ENCODE results near the gene XPO1. TPM values are rescaled to one million over a fixed set of nuclear protein-coding genes. Genes with fewer than 3 reads are reported as not detected.

The XPO1 gene
- total RNA-seq = 100 and 104 TPM in 2 replicates

GRCh38 chr2:61538200-61538919 lies at the start of gene XPO1:
TSS of gene XPO1 (minus strand) at chr2:61538356. CDS start at chr2:61533897, 4,459 bp downstream.

GRCh38 chr2:61470965-61471904 lies 66.9 kb downstream of the XPO1 start, which contains the start of gene USP34:
TSS of gene USP34 (minus strand) at chr2:61471087. CDS start at chr2:61470692, 395 bp downstream.

Other genes with a start within 250 kb of the XPO1 start
- 55.2 and 55.7 TPM in 2 replicates for gene USP34, start 67.3 kb downstream of the XPO1 start, total RNA-seq